Measurements from ENCODE around the gene ZNF821.

- TF ChIP-seq CTCF (IDR thresholded peaks at IDR 0.05), result no peak
- no peak for TF ChIP-seq EZH2phosphoT487 (IDR thresholded peaks at IDR 0.05)
- TF ChIP-seq EZH2 (IDR thresholded peaks at IDR 0.05), result no peak
These were observed 12.9 kb upstream of the ZNF821 start for GRCh38 chr16:71896764-71897368.
